ENCODE measurements around the gene PRR14L. TPM values are rescaled to one million over a fixed set of nuclear protein-coding genes. Genes with fewer than 3 reads are reported as not detected.

The PRR14L gene
- total and polyA plus RNA-seq, 4 donors: 4.5 to 20.2 (median 13.4) TPM

DNA sequence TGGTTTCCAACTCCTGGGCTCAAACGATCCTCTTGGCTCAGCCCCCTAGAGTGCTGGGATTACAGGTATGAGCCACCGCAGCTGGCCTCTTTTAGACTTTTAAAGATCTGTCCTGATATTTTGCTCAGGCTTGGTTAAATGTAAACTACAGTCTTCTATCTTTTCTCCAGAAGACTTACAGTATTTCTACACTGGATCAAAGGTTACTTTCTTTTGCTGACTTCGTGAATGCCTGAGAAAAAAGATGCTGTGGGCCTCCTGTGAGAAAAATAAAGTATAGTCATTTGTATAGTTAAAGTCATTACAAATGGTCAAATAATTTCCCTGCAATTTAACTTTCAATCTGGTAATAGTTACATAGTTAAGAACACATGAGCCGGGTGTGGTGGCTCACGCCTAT, 23.5 kb upstream of the PRR14L start:
- no peak overlapping the region for H3K9ac ChIP-seq (ENCODE audit: low read depth in 1 of 2, low read length in 2 of 2)
- no peaks in the 10 kb centered on the region for H3K4me1 ChIP-seq (ENCODE audit: control insufficient read depth in 4 of 4, insufficient read depth in 4 of 4, low read length in 3 of 4)
- TF ChIP-seq FOXA2 (IDR thresholded peaks at IDR 0.05): no peak
- TF ChIP-seq NR2F2 (IDR thresholded peaks at IDR 0.05): no peak
- TF ChIP-seq YY1 (IDR thresholded peaks at IDR 0.05): no peak
- no peak for TF ChIP-seq REST (IDR thresholded peaks at IDR 0.05)
- TF ChIP-seq RXRA (IDR thresholded peaks at IDR 0.05): no peak
- no peak for TF ChIP-seq HNF4A (conservative IDR thresholded peaks at IDR 0.05)
- TF ChIP-seq GABPA (IDR thresholded peaks at IDR 0.05 in 1 of 2, conservative IDR thresholded peaks at IDR 0.05 in 1 of 2): no peak
- TF ChIP-seq FOXA1 (IDR thresholded peaks at IDR 0.05): no peak
- TF ChIP-seq, protein P1, sequence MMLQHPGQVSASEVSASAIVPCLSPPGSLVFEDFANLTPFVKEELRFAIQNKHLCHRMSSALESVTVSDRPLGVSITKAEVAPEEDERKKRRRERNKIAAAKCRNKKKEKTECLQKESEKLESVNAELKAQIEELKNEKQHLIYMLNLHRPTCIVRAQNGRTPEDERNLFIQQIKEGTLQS (IDR thresholded peaks at IDR 0.05): no peak
- TF ChIP-seq RAD21 (IDR thresholded peaks at IDR 0.05): no peak
- TF ChIP-seq HNF4G (IDR thresholded peaks at IDR 0.05): no peak
- TF ChIP-seq, protein P2, sequence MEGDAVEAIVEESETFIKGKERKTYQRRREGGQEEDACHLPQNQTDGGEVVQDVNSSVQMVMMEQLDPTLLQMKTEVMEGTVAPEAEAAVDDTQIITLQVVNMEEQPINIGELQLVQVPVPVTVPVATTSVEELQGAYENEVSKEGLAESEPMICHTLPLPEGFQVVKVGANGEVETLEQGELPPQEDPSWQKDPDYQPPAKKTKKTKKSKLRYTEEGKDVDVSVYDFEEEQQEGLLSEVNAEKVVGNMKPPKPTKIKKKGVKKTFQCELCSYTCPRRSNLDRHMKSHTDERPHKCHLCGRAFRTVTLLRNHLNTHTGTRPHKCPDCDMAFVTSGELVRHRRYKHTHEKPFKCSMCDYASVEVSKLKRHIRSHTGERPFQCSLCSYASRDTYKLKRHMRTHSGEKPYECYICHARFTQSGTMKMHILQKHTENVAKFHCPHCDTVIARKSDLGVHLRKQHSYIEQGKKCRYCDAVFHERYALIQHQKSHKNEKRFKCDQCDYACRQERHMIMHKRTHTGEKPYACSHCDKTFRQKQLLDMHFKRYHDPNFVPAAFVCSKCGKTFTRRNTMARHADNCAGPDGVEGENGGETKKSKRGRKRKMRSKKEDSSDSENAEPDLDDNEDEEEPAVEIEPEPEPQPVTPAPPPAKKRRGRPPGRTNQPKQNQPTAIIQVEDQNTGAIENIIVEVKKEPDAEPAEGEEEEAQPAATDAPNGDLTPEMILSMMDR (IDR thresholded peaks at IDR 0.05; ENCODE audit: low read depth, low read length, missing input control): no peak
- TF ChIP-seq, protein P3, sequence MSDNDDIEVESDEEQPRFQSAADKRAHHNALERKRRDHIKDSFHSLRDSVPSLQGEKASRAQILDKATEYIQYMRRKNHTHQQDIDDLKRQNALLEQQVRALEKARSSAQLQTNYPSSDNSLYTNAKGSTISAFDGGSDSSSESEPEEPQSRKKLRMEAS (IDR thresholded peaks at IDR 0.05): no peak
- TF ChIP-seq EGR1 (IDR thresholded peaks at IDR 0.05; ENCODE audit: low read depth in 2 of 2): no peak
- no peak for TF ChIP-seq ZBTB33 (IDR thresholded peaks at IDR 0.05)
- no peak overlapping the region for H3K27ac ChIP-seq (ENCODE audit: low read depth in 1 of 2, low read length in 2 of 2)
- no peaks in the 10 kb centered on the region for H3K27me3 ChIP-seq (ENCODE audit: control insufficient read depth in 4 of 4, insufficient read depth in 4 of 4, low read length in 3 of 4)
- H3K4me3 ChIP-seq (ENCODE audit: low read depth in 1 of 3, low read length in 3 of 3): no peak overlapping the region
- H3K36me3 ChIP-seq (ENCODE audit: control insufficient read depth in 4 of 4, insufficient read depth in 3 of 4, low read depth in 1 of 4, low read length in 3 of 4): peaks cover 13 to 41% (median 26%) of the 10 kb centered on the region in 4 donors
- no peak for DNase-seq (ENCODE audit: low spot score)
- H3K9me3 ChIP-seq (ENCODE audit: control insufficient read depth in 4 of 4, low read length in 3 of 4): no peaks in the 10 kb centered on the region
- WGBS: 95% methylated on average over 5 of the region's 5 CpGs

GRCh38 chr22:31768422-31769059, 18.6 kb upstream of the PRR14L start:
- no peak overlapping the region for H3K27ac ChIP-seq (ENCODE audit: low read depth in 1 of 2, low read length in 2 of 2)

More at GRCh38 chr22:31768422-31769059, 18.6 kb upstream of the PRR14L start:
- Histone ChIP-seq H3K4me1 (ENCODE audit: control insufficient read depth in 4 of 4, insufficient read depth in 4 of 4, low read length in 3 of 4) (no peaks in the 10 kb centered on the region), H3K27me3 (ENCODE audit: control insufficient read depth in 4 of 4, insufficient read depth in 4 of 4, low read length in 3 of 4) (no peaks in the 10 kb centered on the region), H3K4me3 (ENCODE audit: low read depth in 1 of 3, low read length in 3 of 3) (no peak overlapping the region), H3K9me3 (ENCODE audit: control insufficient read depth in 4 of 4, low read length in 3 of 4) (no peaks in the 10 kb centered on the region), H3K9ac (ENCODE audit: low read depth in 1 of 2, low read length in 2 of 2) (no peak overlapping the region), H3K36me3 (ENCODE audit: control insufficient read depth in 4 of 4, insufficient read depth in 3 of 4, low read depth in 1 of 4, low read length in 3 of 4) (peaks cover 22 to 52% (median 37%) of the 10 kb centered on the region in 4 donors)
- 96% methylated on average over 4 of the region's 4 CpGs for WGBS
- no peak for TF ChIP-seq RXRA (IDR thresholded peaks at IDR 0.05)
- TF ChIP-seq, protein P3 (IDR thresholded peaks at IDR 0.05): no peak
- TF ChIP-seq JUND (IDR thresholded peaks at IDR 0.05): no peak
- no peak for TF ChIP-seq FOXA2 (IDR thresholded peaks at IDR 0.05)
- no peak for DNase-seq (ENCODE audit: low spot score)
